Measurements from ENCODE around the gene HHIPL1. TPM values are rescaled to one million over a fixed set of nuclear protein-coding genes. Genes with fewer than 3 reads are reported as not detected.

Gene HHIPL1
- total and polyA plus RNA-seq, 2 of the 8 experiments (the other 6 are each of a cell fraction or from before 2014, with no cell fraction given) = 1.5 to 2.6 TPM

DNA sequence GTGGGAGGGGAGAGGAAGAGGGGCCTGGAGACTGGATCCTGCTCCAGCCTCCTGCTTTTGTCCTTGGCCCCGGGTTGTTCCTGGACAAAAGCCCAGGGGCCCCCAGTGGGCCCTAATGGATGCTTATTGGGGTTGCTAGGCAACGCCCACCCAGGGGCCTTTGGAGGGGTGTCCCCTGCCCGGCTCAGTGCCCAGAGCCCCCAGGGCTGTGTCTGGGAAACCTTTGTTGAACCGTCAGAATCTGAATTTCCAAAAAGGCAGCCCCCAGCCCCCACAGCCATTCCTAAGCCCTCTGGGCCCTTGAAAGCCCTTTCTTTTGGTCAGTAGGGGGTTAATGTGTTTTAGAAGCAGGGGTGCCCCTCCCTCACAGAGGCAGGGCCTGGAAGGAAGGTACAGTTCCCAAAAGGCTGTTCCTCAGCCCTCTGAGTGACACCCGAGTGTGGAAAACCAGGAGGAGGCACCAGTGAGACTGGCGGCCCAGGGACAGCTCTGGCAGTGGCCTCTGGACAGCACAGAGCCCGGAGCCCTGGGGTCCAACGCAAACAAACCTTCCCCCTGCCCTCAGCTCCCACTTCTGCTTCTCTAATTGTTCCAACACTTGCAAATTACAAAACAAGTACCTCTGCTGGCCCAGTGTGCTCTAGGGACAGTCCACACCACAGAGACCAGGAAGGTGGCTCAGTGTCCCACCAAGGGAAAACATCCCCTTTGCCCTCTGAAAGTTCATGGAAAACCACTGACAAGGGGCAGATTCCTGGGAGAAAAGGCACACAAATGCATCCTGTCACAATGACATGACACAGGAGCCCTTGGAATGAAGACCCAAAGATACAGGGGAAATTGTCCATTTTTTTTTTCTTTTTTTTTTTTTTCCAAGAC, 19.4 kb downstream of the HHIPL1 start:
- no peak overlapping the region for H3K56ac ChIP-seq (replicated peaks; ENCODE audit: insufficient read length, low read depth, low read length)
- no peak overlapping the region for H3K14ac ChIP-seq (ENCODE audit: insufficient read length)
- WGBS, 2 experiments (ENCODE audit: extremely low coverage in 1 of 2, insufficient coverage in 1 of 2, insufficient read length in 1 of 2, insufficient replicate concordance in 2 of 2, low coverage in 1 of 2, low lambda C conversion rate in 2 of 2, missing lambda C conversion rate in 1 of 2) = 17% methylated on average over 8 of the region's 8 CpGs; no CpG with 5 or more reads in 1 of the 2 experiments
- H3K4ac ChIP-seq (replicated peaks; ENCODE audit: insufficient read length, low read depth, low read length) = no peak overlapping the region
- H2BK120ac ChIP-seq (replicated peaks; ENCODE audit: low read depth, low read length) = no peak overlapping the region
- H2BK15ac ChIP-seq (ENCODE audit: low read length) = no peak overlapping the region
- H3K4me2 ChIP-seq (ENCODE audit: insufficient read depth in 1 of 2, low read depth in 2 of 2, low read length in 2 of 2) = peak overlapping the region; percentile 19 to 35; a peak in 3 of 4 replicates
- H3K9ac ChIP-seq (replicated peaks in 1 of 4; ENCODE audit: extremely low read depth in 1 of 4, low read depth in 3 of 4, low read length in 3 of 4) = no peak overlapping the region
- H2BK5ac ChIP-seq (ENCODE audit: low read depth, low read length) = peak overlapping the region; percentile 36; the same call in 1 of the 2 replicates
- CTCF ChIA-PET (ENCODE audit: partially characterized antibody) = interaction anchor here (0.7 to 3.3 kb wide), 11 partner anchors 10 to 222 kb away, joined by 3 to 12 read pairs (median 4); no protein-coding TSS in a partner anchor
- H3K4me1 ChIP-seq (replicated peaks in 1 of 4; ENCODE audit: control insufficient read depth in 3 of 4, insufficient read depth in 4 of 4, low read length in 3 of 4) = peaks cover 13 to 48% (median 29%) of the 10 kb centered on the region in 4 experiments
- H3K79me2 ChIP-seq (ENCODE audit: control insufficient read depth in 1 of 2, insufficient read depth in 2 of 2, low read length in 2 of 2) = no peaks in the 10 kb centered on the region
- DNase-seq (ENCODE audit: low read depth in 1 of 2, low spot score in 2 of 2) = peak; percentile 88 to 89
- peak overlapping the region; percentile 5; the same call in 1 of the 2 replicates for H2BK12ac ChIP-seq (ENCODE audit: low read depth, low read length)
- peaks cover 0 to 4% (median 2%) of the 10 kb centered on the region in 4 experiments; a peak in 2 of 7 replicates for H3K27me3 ChIP-seq (replicated peaks in 1 of 4; ENCODE audit: control insufficient read depth in 3 of 4, extremely low read depth in 1 of 4, insufficient read depth in 3 of 4, low read length in 3 of 4)
- H3K9me3 ChIP-seq (ENCODE audit: insufficient read depth in 2 of 2, low read depth in 1 of 2, low read length in 1 of 2) = no peaks in the 10 kb centered on the region
- H2AK5ac ChIP-seq (ENCODE audit: low read depth, low read length) = no peak overlapping the region
- H4K91ac ChIP-seq (replicated peaks; ENCODE audit: insufficient read length, low read length) = peak overlapping the region; percentile 25
- peak overlapping the region; percentile 63; the same call in 1 of the 2 replicates for H3K18ac ChIP-seq (ENCODE audit: extremely low read depth, low read length)
- POLR2A ChIA-PET (ENCODE audit: partially characterized antibody) = interaction anchor here (0.7 to 1.3 kb wide), 5 partner anchors 10 to 21 kb away, joined by 3 read pairs; no protein-coding TSS in a partner anchor
- 0 out of 8 replicates have a peak, but pooled peaks cover 0 to 7% (median 0%) of the 10 kb centered on the region in 4 experiments for H3K36me3 ChIP-seq (ENCODE audit: control insufficient read depth in 2 of 4, insufficient read depth in 4 of 4, low read length in 3 of 4)
- H4K5ac ChIP-seq (ENCODE audit: insufficient read length, low read depth, low read length) = peak overlapping the region; percentile 41
- peak; percentile 91 for FAIRE-seq
- no peak overlapping the region for H3K23ac ChIP-seq (ENCODE audit: insufficient read length)
- no peaks in the 10 kb centered on the region for H4K20me1 ChIP-seq (replicated peaks in 1 of 2; ENCODE audit: control insufficient read depth in 1 of 2, insufficient read depth in 2 of 2, low read length in 2 of 2)
- H3K4me3 ChIP-seq (ENCODE audit: extremely low read depth in 1 of 4, insufficient read depth in 2 of 4, low read depth in 3 of 4, low read length in 4 of 4) = peak overlapping the region in 3 of 4 experiments; percentile 8 to 28 (median 17); a peak in 3 of 8 replicates
- H4K8ac ChIP-seq (ENCODE audit: extremely low read depth, insufficient read depth, low read length) = peak overlapping the region; percentile 77; the same call in 1 of the 2 replicates
- H3K79me1 ChIP-seq (ENCODE audit: low read depth, low read length) = peaks cover 4% of the 10 kb centered on the region; the same call in 1 of the 2 replicates
- no peak overlapping the region; the same call in 1 of the 2 replicates for H3K27ac ChIP-seq (ENCODE audit: low read depth, low read length)
- no peak overlapping the region for H2BK20ac ChIP-seq (ENCODE audit: low read length)
- peaks cover 10% of the 10 kb centered on the region; the same call in 1 of the 2 replicates for H3K23me2 ChIP-seq (ENCODE audit: low read depth, low read length)
- H2AFZ ChIP-seq (ENCODE audit: low read length) = no peak overlapping the region
- TF ChIP-seq JUND (IDR thresholded peaks at IDR 0.05; ENCODE audit: low read length) (peak; percentile 5; the same call in 1 of the 2 replicates), ASH2L (IDR thresholded peaks at IDR 0.05; ENCODE audit: low read length) (peak; percentile 27), CHD2 (IDR thresholded peaks at IDR 0.05; ENCODE audit: low read length) (peak; percentile 32; the same call in 1 of the 2 replicates), CBX5 (IDR thresholded peaks at IDR 0.05; ENCODE audit: low read depth, low read length) (no peak), CBX8 (IDR thresholded peaks at IDR 0.05; ENCODE audit: borderline replicate concordance, low read depth, low read length) (no peak), SIN3A (conservative IDR thresholded peaks at IDR 0.05 in 1 of 2, IDR thresholded peaks at IDR 0.05 in 1 of 2; ENCODE audit: low read depth in 1 of 2, low read length in 2 of 2) (peak; percentile 36 to 91; a peak in 2 of 4 replicates), GABPA (IDR thresholded peaks at IDR 0.05; ENCODE audit: borderline replicate concordance, insufficient read depth, low read length) (peak; percentile 52; the same call in 1 of the 2 replicates), KDM1A (IDR thresholded peaks at IDR 0.05; ENCODE audit: borderline replicate concordance, low read length) (no peak), TBP (IDR thresholded peaks at IDR 0.05; ENCODE audit: low read depth, low read length) (no peak), RXRA (IDR thresholded peaks at IDR 0.05; ENCODE audit: insufficient read depth, low read depth, low read length) (0 out of 2 replicates have a peak, but pooled peaks have one; percentile 67)

All from H1 (cell line).